ENCODE measurements around the gene LTA4H.

LTA4H gene

GRCh38 chr12:96047229-96048211, 12.1 kb upstream of the LTA4H start:
- no peak overlapping the region for H3K4me3 ChIP-seq (ENCODE audit: low read depth, low read length)
- no peak for TF ChIP-seq CTCF (IDR thresholded peaks at IDR 0.05; ENCODE audit: insufficient read depth, low read length, missing control alignments)
- no peak for DNase-seq (ENCODE audit: low read depth, low spot score)
- CTCF ChIA-PET, result interaction anchor here (0.6 to 2.3 kb wide), 4 partner anchors 10 to 442 kb away, joined by 3 to 12 read pairs (median 4); partner anchors contain the start of gene CFAP54
- POLR2A ChIA-PET, result no interaction called here

DNA sequence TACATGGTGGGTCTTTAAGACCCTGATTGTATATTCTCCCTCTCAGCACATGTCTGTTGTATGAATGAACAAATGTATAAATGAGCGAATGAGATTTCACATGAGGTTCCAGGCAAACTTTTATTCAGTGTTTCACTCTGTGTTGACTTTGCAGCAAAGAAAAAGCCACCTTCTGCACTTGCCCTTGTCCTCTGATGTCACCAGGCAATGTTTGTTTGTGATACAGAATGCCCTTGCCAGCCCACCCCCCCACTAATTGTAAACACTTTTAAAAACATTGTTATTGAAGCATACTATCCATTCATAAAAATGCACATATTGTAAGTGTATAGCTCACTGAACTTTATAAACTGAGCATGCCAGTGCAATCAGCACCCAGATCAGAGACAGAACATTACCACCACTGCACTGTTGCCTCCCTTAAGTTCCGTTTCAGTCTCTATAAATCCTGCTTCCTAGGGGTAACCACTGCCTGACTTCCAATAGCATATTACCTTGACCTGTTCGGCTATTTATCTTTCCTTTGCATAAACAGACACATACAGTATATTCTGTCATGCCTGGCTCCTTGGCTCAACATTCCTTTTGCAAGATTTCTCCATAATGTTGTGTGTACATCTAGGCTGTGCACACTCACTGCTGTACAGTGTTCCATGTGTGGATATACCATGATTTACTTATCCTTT, 11.3 kb upstream of the LTA4H start:
- H3K4me3 ChIP-seq (ENCODE audit: low read depth, low read length), result no peak overlapping the region
- TF ChIP-seq CTCF (IDR thresholded peaks at IDR 0.05; ENCODE audit: insufficient read depth, low read length, missing control alignments), result no peak
- ChIA-PET POLR2A (no interaction called here), CTCF (interaction anchor here (0.8 to 2.3 kb wide), 2 partner anchors 14 to 17 kb away, joined by 3 to 12 read pairs; no protein-coding TSS in a partner anchor)
- no peak for DNase-seq (ENCODE audit: low read depth, low spot score)

DNA sequence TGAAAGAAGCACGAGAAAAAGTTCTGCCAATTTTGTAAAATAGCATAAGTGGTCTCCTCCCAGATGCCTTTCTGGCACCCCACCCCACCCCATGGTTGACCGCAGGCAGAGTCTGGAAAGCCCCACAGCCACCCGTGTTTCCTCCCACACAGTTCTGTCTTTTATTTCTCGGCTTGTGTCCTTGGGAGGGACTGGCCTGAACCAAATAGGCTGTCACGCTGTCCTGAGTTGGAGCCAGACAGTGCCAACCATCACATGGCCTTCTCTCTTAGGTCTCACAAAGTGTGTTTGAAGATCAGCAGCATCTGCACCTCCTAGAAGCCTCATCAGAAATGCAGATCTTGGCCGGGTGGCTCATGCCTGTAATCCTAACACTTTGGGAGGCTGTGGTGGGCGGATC, 10.2 kb upstream of the LTA4H start:
- TF ChIP-seq CTCF (IDR thresholded peaks at IDR 0.05; ENCODE audit: insufficient read depth, low read length, missing control alignments), result no peak
- ChIA-PET POLR2A (no interaction called here), CTCF (no interaction called here)
- H3K4me3 ChIP-seq (ENCODE audit: low read depth, low read length), result no peak overlapping the region
- no peak for DNase-seq (ENCODE audit: low read depth, low spot score)

DNA sequence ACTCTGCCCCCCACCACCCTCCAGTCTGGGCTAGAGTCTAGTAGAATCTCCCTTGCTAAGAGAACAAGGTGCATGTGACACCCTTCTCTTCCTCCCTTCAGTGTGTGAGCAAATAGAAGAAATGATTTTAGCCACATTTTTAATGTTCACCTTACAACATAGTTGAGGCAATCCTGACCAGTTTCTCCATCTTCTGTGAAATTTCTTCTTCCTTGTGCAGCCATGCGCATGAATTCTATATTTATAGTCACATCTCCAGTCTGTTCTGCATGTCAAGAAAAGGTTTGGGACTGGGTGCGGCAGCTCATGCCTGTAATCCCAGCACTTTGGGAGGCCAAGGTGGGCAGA, 9.5 kb upstream of the LTA4H start:
- CTCF ChIA-PET, result interaction anchor here (0.7 kb wide), 1 partner anchor 17 kb away, joined by 3 read pairs; no protein-coding TSS in a partner anchor
- no peak for DNase-seq (ENCODE audit: low read depth, low spot score)
- POLR2A ChIA-PET, result no interaction called here
- H3K4me3 ChIP-seq (ENCODE audit: low read depth, low read length), result no peak overlapping the region
- no peak for TF ChIP-seq CTCF (IDR thresholded peaks at IDR 0.05; ENCODE audit: insufficient read depth, low read length, missing control alignments)

GRCh38 chr12:96044017-96044942, 8.9 kb upstream of the LTA4H start:
- ChIA-PET POLR2A (no interaction called here), CTCF (interaction anchor here (0.7 kb wide), 1 partner anchor 17 kb away, joined by 3 read pairs; no protein-coding TSS in a partner anchor)
- no peak overlapping the region for H3K4me3 ChIP-seq (ENCODE audit: low read depth, low read length)
- DNase-seq (ENCODE audit: low read depth, low spot score), result no peak
- TF ChIP-seq CTCF (IDR thresholded peaks at IDR 0.05; ENCODE audit: insufficient read depth, low read length, missing control alignments), result no peak
